ENCODE measurements around the gene ETV6. TPM values are rescaled to one million over a fixed set of nuclear protein-coding genes. Genes with fewer than 3 reads are reported as not detected.
"Not testable (repeated sequence)": the region's sequence is repeated elsewhere in the genome, so short reads cannot be mapped to it uniquely, and the experiment has no call there.

ETV6 gene
- total RNA-seq, 8 experiments from 2014 or later: 2.9 to 18.6 (median 4.9) TPM

GRCh38 chr12:11676052-11676451 lies 26.6 kb downstream of the ETV6 start:
- in situ Hi-C loops (cut with MboI; ENCODE audit: low pct_unique_long_range_greater_than_20kb in 2 of 9, low sequenced_read_pairs in 9 of 9, unreplicated experiment in 9 of 9): no loop called here
- Histone ChIP-seq H3K4me1 (replicated peaks in 1 of 2) (peaks cover 38 to 51% of the 10 kb centered on the region in 2 donors), H3K27ac (no peak overlapping the region), H3K4me3 (no peak overlapping the region)
- 30 to 89% (median 80%) methylated on average over 1 to 4 of the region's 4 CpGs; no CpG with 5 or more reads in 3 of the 10 experiments for WGBS, 10 experiments
- ATAC-seq (replicated peaks in 6 of 8): no peak

GRCh38 chr12:11677093-11677492 lies 27.6 kb downstream of the ETV6 start:
- ATAC-seq (replicated peaks in 6 of 8): peak in 6 of 8 experiments; percentile 41 to 80 (median 67)
- H3K4me1 ChIP-seq (replicated peaks in 1 of 2): peaks cover 36 to 45% of the 10 kb centered on the region in 2 donors
- in situ Hi-C loops (cut with MboI; ENCODE audit: low pct_unique_long_range_greater_than_20kb in 2 of 9, low sequenced_read_pairs in 9 of 9, unreplicated experiment in 9 of 9): no loop called here
- no peak overlapping the region for H3K27ac ChIP-seq
- no peak overlapping the region for H3K4me3 ChIP-seq
- WGBS, 10 experiments: 0 to 93% (median 52%) methylated on average over 1 to 4 of the region's 4 CpGs; no CpG with 5 or more reads in 1 of the 10 experiments

- in situ Hi-C loops (cut with MboI; ENCODE audit: low pct_unique_long_range_greater_than_20kb in 2 of 9, low sequenced_read_pairs in 9 of 9, unreplicated experiment in 9 of 9): no loop called here
- WGBS, 10 experiments: 60 to 100% (median 91%) methylated on average over 1 to 7 of the region's 7 CpGs; no CpG with 5 or more reads in 1 of the 10 experiments
- Histone ChIP-seq H3K4me1 (replicated peaks in 1 of 2) (peaks cover 30 to 38% of the 10 kb centered on the region in 2 donors), H3K4me3 (no peak overlapping the region), H3K27ac (no peak overlapping the region)
- no peak for ATAC-seq (replicated peaks in 6 of 8)
These were observed 28.3 kb downstream of the ETV6 start for GRCh38 chr12:11677752-11678151.

- WGBS, 10 experiments: 47 to 100% (median 75%) methylated on average over 1 to 3 of the region's 3 CpGs; no CpG with 5 or more reads in 4 of the 10 experiments
- in situ Hi-C loops (cut with MboI; ENCODE audit: low pct_unique_long_range_greater_than_20kb in 2 of 9, low sequenced_read_pairs in 9 of 9, unreplicated experiment in 9 of 9): no loop called here
- Histone ChIP-seq H3K4me1 (replicated peaks in 1 of 2) (peaks cover 29 to 32% of the 10 kb centered on the region in 2 donors), H3K27ac (no peak overlapping the region), H3K4me3 (no peak overlapping the region)
- no peak for ATAC-seq (replicated peaks in 6 of 8)
These were observed 29.3 kb downstream of the ETV6 start for GRCh38 chr12:11678781-11679180.

GRCh38 chr12:11681207-11681606 lies 31.7 kb downstream of the ETV6 start:
- in situ Hi-C loops (cut with MboI; ENCODE audit: low pct_unique_long_range_greater_than_20kb in 2 of 9, low sequenced_read_pairs in 9 of 9, unreplicated experiment in 9 of 9): no loop called here
- ATAC-seq (replicated peaks in 6 of 8): no peak
- Histone ChIP-seq H3K27ac (no peak overlapping the region), H3K4me3 (no peak overlapping the region), H3K4me1 (replicated peaks in 1 of 2) (peaks cover 14 to 23% of the 10 kb centered on the region in 2 donors)
- WGBS, 10 experiments: 50 to 90% (median 69%) methylated on average over 1 to 2 of the region's 2 CpGs; no CpG with 5 or more reads in 2 of the 10 experiments

GRCh38 chr12:11681695-11682094 lies 32.2 kb downstream of the ETV6 start:
- WGBS, 10 experiments: 68 to 100% (median 94%) methylated on average over 1 to 2 of the region's 3 CpGs; no CpG with 5 or more reads in 3 of the 10 experiments
- H3K4me3 ChIP-seq; ATAC-seq (replicated peaks in 6 of 8); in situ Hi-C loops (cut with MboI; ENCODE audit: low pct_unique_long_range_greater_than_20kb in 2 of 9, low sequenced_read_pairs in 9 of 9, unreplicated experiment in 9 of 9); H3K27ac ChIP-seq: not testable (repeated sequence)
- H3K4me1 ChIP-seq (replicated peaks in 1 of 2): peaks cover 10 to 19% of the 10 kb centered on the region in 2 donors

GRCh38 chr12:11684393-11684792 lies 34.9 kb downstream of the ETV6 start:
- ATAC-seq (replicated peaks in 6 of 8): peak in 1 of 8 experiments; percentile 46
- 21 to 90% (median 78%) methylated on average over 1 to 3 of the region's 3 CpGs for WGBS, 10 experiments
- Histone ChIP-seq H3K4me3 (no peak overlapping the region), H3K4me1 (replicated peaks in 1 of 2) (peaks cover 3 to 14% of the 10 kb centered on the region in 2 donors), H3K27ac (no peak overlapping the region)
- in situ Hi-C loops (cut with MboI; ENCODE audit: low pct_unique_long_range_greater_than_20kb in 2 of 9, low sequenced_read_pairs in 9 of 9, unreplicated experiment in 9 of 9): no loop called here

- WGBS, 10 experiments: 78 to 100% (median 92%) methylated on average over 1 to 7 of the region's 7 CpGs; no CpG with 5 or more reads in 1 of the 10 experiments
- no peak for ATAC-seq (replicated peaks in 6 of 8)
- Histone ChIP-seq H3K4me3 (no peak overlapping the region), H3K4me1 (replicated peaks in 1 of 2) (peaks cover 5 to 16% of the 10 kb centered on the region in 2 donors), H3K27ac (no peak overlapping the region)
- in situ Hi-C loops (cut with MboI; ENCODE audit: low pct_unique_long_range_greater_than_20kb in 2 of 9, low sequenced_read_pairs in 9 of 9, unreplicated experiment in 9 of 9): no loop called here
These were observed 35.3 kb downstream of the ETV6 start for GRCh38 chr12:11684811-11685210.

GRCh38 chr12:11685316-11685715 lies 35.8 kb downstream of the ETV6 start:
- no peak for ATAC-seq (replicated peaks in 6 of 8)
- 46 to 92% (median 72%) methylated on average over 2 to 3 of the region's 3 CpGs for WGBS, 10 experiments
- in situ Hi-C loops (cut with MboI; ENCODE audit: low pct_unique_long_range_greater_than_20kb in 2 of 9, low sequenced_read_pairs in 9 of 9, unreplicated experiment in 9 of 9): no loop called here
- Histone ChIP-seq H3K27ac (no peak overlapping the region), H3K4me3 (no peak overlapping the region), H3K4me1 (replicated peaks in 1 of 2) (peaks cover 5 to 20% of the 10 kb centered on the region in 2 donors)

- ATAC-seq (replicated peaks in 6 of 8): no peak
- in situ Hi-C loops (cut with MboI; ENCODE audit: low pct_unique_long_range_greater_than_20kb in 2 of 9, low sequenced_read_pairs in 9 of 9, unreplicated experiment in 9 of 9): no loop called here
These were observed 36.2 kb downstream of the ETV6 start for GRCh38 chr12:11685716-11686115.

GRCh38 chr12:11686120-11686519 lies 36.6 kb downstream of the ETV6 start:
- Histone ChIP-seq H3K4me1 (replicated peaks in 1 of 2) (peaks cover 5 to 20% of the 10 kb centered on the region in 2 donors), H3K4me3 (no peak overlapping the region), H3K27ac (no peak overlapping the region)
- WGBS, 10 experiments: 55 to 100% (median 80%) methylated on average over 1 to 2 of the region's 2 CpGs; no CpG with 5 or more reads in 3 of the 10 experiments
- no peak for ATAC-seq (replicated peaks in 6 of 8)
- in situ Hi-C loops (cut with MboI; ENCODE audit: low pct_unique_long_range_greater_than_20kb in 2 of 9, low sequenced_read_pairs in 9 of 9, unreplicated experiment in 9 of 9): no loop called here

More at GRCh38 chr12:11685716-11686115, 36.2 kb downstream of the ETV6 start:
- Histone ChIP-seq H3K27ac (no peak overlapping the region), H3K4me3 (no peak overlapping the region), H3K4me1 (replicated peaks in 1 of 2) (peaks cover 5 to 22% of the 10 kb centered on the region in 2 donors)
- 45 to 100% (median 77%) methylated on average over 1 to 2 of the region's 2 CpGs; no CpG with 5 or more reads in 2 of the 10 experiments for WGBS, 10 experiments

- Histone ChIP-seq H3K4me1 (replicated peaks in 1 of 2) (peaks cover 5 to 20% of the 10 kb centered on the region in 2 donors), H3K27ac (no peak overlapping the region), H3K4me3 (no peak overlapping the region)
- WGBS, 10 experiments: 56 to 100% (median 88%) methylated on average over 2 of the region's 2 CpGs; no CpG with 5 or more reads in 3 of the 10 experiments
- ATAC-seq (replicated peaks in 6 of 8): peak in 1 of 8 experiments; percentile 50
- in situ Hi-C loops (cut with MboI; ENCODE audit: low pct_unique_long_range_greater_than_20kb in 2 of 9, low sequenced_read_pairs in 9 of 9, unreplicated experiment in 9 of 9): no loop called here
These were observed 38.1 kb downstream of the ETV6 start for GRCh38 chr12:11687528-11687927.

- in situ Hi-C loops (cut with MboI; ENCODE audit: low pct_unique_long_range_greater_than_20kb in 2 of 9, low sequenced_read_pairs in 9 of 9, unreplicated experiment in 9 of 9): no loop called here
- ATAC-seq (replicated peaks in 6 of 8): no peak
- Histone ChIP-seq H3K27ac (no peak overlapping the region), H3K4me3 (no peak overlapping the region), H3K4me1 (replicated peaks in 1 of 2) (peaks cover 5 to 20% of the 10 kb centered on the region in 2 donors)
- WGBS, 10 experiments: 69 to 100% (median 91%) methylated on average over 1 to 4 of the region's 4 CpGs
These were observed 38.9 kb downstream of the ETV6 start for GRCh38 chr12:11688379-11688778.

- in situ Hi-C loops (cut with MboI; ENCODE audit: low pct_unique_long_range_greater_than_20kb in 2 of 9, low sequenced_read_pairs in 9 of 9, unreplicated experiment in 9 of 9): no loop called here
- no peak for ATAC-seq (replicated peaks in 6 of 8)
- no peak overlapping the region for H3K4me3 ChIP-seq
- WGBS, 10 experiments: 100% methylated on average over 1 of the region's 2 CpGs; no CpG with 5 or more reads in 9 of the 10 experiments
- H3K4me1 ChIP-seq (replicated peaks in 1 of 2): peaks cover 3 to 20% of the 10 kb centered on the region in 2 donors
- H3K27ac ChIP-seq: no peak overlapping the region
These were observed 39.4 kb downstream of the ETV6 start for GRCh38 chr12:11688831-11689230.
